CD4-positive, alpha-beta T cell (primary cell): ENCODE measurements around the gene SLC44A5. TPM values are rescaled to one million over a fixed set of nuclear protein-coding genes. Genes with fewer than 3 reads are reported as not detected.

Source experiments
- ATAC-seq: fragments of 200-7000 bp; cut with Tn5 transposase; one replicate; pipeline ENCODE4 v1.10.0; 2022; ENCODE audit warnings: mild to moderate bottlenecking; ENCODE audit not compliant: poor library complexity
- CTCF ChIA-PET: fragments of 350-600 bp; sonication (Branson Sonifier 250); formaldehyde crosslinking; loops from one replicate; lab custom pipeline; 2021; ENCODE audit warnings: antibody characterized with exemption, inconsistent platforms; lab: Charles Lee
- POLR2A ChIA-PET: fragments of 350-600 bp; sonication (Branson Sonifier 250); formaldehyde crosslinking; loops from one replicate; lab custom pipeline; 2021; ENCODE audit warnings: antibody characterized with exemption, inconsistent platforms; lab: Charles Lee
- DNase-seq, 14 experiments: peaks; one replicate each; pipeline ENCODE4 v3.0.0-alpha.2; 2013 to 2020; ENCODE audit warnings: mixed read lengths in 2 of 14
- H3K27ac ChIP-seq, 2 donors: one replicate each; pipeline versions ENCODE4 v1.5.1 to v1.7.0; 2013; ENCODE audit warnings: low read length in 2 of 2, low read depth in 1 of 2, mild to moderate bottlenecking in 1 of 2
- H3K27me3 ChIP-seq, 2 experiments: 1 replicate in 1 of 2; 2 replicates in 1 of 2; pipeline versions ENCODE4 v1.6.1 to v1.7.0; 2013; ENCODE audit warnings: low read length in 2 of 2, control low read depth in 1 of 2, mild to moderate bottlenecking in 1 of 2, moderate library complexity in 1 of 2; ENCODE audit not compliant: insufficient read depth in 2 of 2, control insufficient read depth in 1 of 2
- H3K36me3 ChIP-seq: one replicate; pipeline ENCODE4 v1.6.1; 2013; ENCODE audit warnings: low read length, control low read depth; ENCODE audit not compliant: insufficient read depth
- H3K4me1 ChIP-seq: one replicate; pipeline ENCODE4 v1.6.1; 2013; ENCODE audit warnings: low read length, control low read depth; ENCODE audit not compliant: insufficient read depth
- H3K4me3 ChIP-seq: one replicate; pipeline ENCODE4 v1.5.1; 2013; ENCODE audit warnings: mild to moderate bottlenecking, low read length, moderate library complexity
- H3K9me3 ChIP-seq, 2 experiments: 1 replicate in 1 of 2; 2 replicates in 1 of 2; pipeline versions ENCODE4 v1.6.1 to v1.7.0; 2013; ENCODE audit warnings: low read length in 2 of 2, mild to moderate bottlenecking in 2 of 2, control low read depth in 1 of 2, moderate library complexity in 1 of 2; ENCODE audit not compliant: control insufficient read depth in 1 of 2, insufficient read depth in 1 of 2
- H3K27ac Mint-ChIP-seq: one replicate; pipeline ENCODE4 v1.8.0; 2020; ENCODE audit warnings: mixed read lengths
- H3K27me3 Mint-ChIP-seq: one replicate; pipeline ENCODE4 v1.8.0; 2021; ENCODE audit warnings: mixed read lengths
- H3K36me3 Mint-ChIP-seq: one replicate; pipeline ENCODE4 v1.8.0; 2021; ENCODE audit warnings: low read depth, mixed read lengths
- H3K4me1 Mint-ChIP-seq: one replicate; pipeline ENCODE4 v1.8.0; 2021; ENCODE audit warnings: low read depth, mixed read lengths
- H3K4me3 Mint-ChIP-seq: one replicate; pipeline ENCODE4 v1.8.0; 2020; ENCODE audit warnings: mild to moderate bottlenecking, mixed read lengths
- H3K9me3 Mint-ChIP-seq: one replicate; pipeline ENCODE4 v1.8.0; 2020; ENCODE audit warnings: mixed read lengths
- CTCF ChIP-seq: fragments of 200-600 bp; IDR thresholded peaks from one replicate; pipeline ENCODE4 v1.8.0; 2022; ENCODE audit warnings: antibody characterized with exemption, mild to moderate bottlenecking
- intact Hi-C, 2 experiments: fragments of 100-400 bp; cut with DNase I in 1 of 2; cut with micrococcal nuclease in 1 of 2; formaldehyde crosslinking; loops; one replicate each; pipeline versions ENCODE4 v1.15.1 to v1.9.0; 2023 to 2025; cut with DNase I, micrococcal nuclease
- total RNA-seq, 174 experiments: library from RNA in 2 of 174; stranded (reverse) in 2 of 174; gene quantifications; one replicate each; pipeline ENCODE4 v1.2.3 and lab custom pipeline; 2021 to 2026

The SLC44A5 gene
- total RNA-seq, 2 experiments from 2014 or later, result not detected

GRCh38 chr1:75330624-75331023, 280.3 kb downstream of the SLC44A5 start:
- Mint-ChIP-seq H3K4me3 (no peak overlapping the region), H3K27ac (no peak overlapping the region), H3K9me3 (no peaks in the 10 kb centered on the region), H3K27me3 (no peaks in the 10 kb centered on the region), H3K36me3 (no peaks in the 10 kb centered on the region), H3K4me1 (no peaks in the 10 kb centered on the region)
- ChIA-PET CTCF (no interaction called here), POLR2A (no interaction called here)
- H3K9me3 ChIP-seq, result peaks cover 0 to 3% of the 10 kb centered on the region in 2 experiments
- DNase-seq (no peak), ATAC-seq (no peak)
- intact Hi-C loops, result no loop called here
- H3K27me3 ChIP-seq, result no peaks in the 10 kb centered on the region
- TF ChIP-seq CTCF, result no peak
- H3K36me3 ChIP-seq, result no peaks in the 10 kb centered on the region
- no peak overlapping the region for H3K27ac ChIP-seq
- H3K4me1 ChIP-seq, result no peaks in the 10 kb centered on the region
- H3K4me3 ChIP-seq, result no peak overlapping the region

GRCh38 chr1:75328691-75329090, 282.2 kb downstream of the SLC44A5 start:
- ChIA-PET POLR2A (no interaction called here), CTCF (no interaction called here)
- TF ChIP-seq CTCF, result no peak
- ATAC-seq (no peak), DNase-seq (no peak)
- peaks cover 7% of the 10 kb centered on the region for H3K9me3 Mint-ChIP-seq
- H3K4me3 ChIP-seq, result no peak overlapping the region
- H3K27me3 ChIP-seq, result no peaks in the 10 kb centered on the region
- no peak overlapping the region for H3K27ac Mint-ChIP-seq
- no peaks in the 10 kb centered on the region for H3K4me1 Mint-ChIP-seq
- no peaks in the 10 kb centered on the region for H3K36me3 Mint-ChIP-seq
- intact Hi-C loops, result no loop called here
- no peaks in the 10 kb centered on the region for H3K36me3 ChIP-seq
- H3K9me3 ChIP-seq, result peaks cover 0 to 3% of the 10 kb centered on the region in 2 experiments
- no peaks in the 10 kb centered on the region for H3K27me3 Mint-ChIP-seq
- H3K27ac ChIP-seq, result no peak overlapping the region
- no peak overlapping the region for H3K4me3 Mint-ChIP-seq
- no peaks in the 10 kb centered on the region for H3K4me1 ChIP-seq

GRCh38 chr1:75327395-75327794, 283.5 kb downstream of the SLC44A5 start:
- Mint-ChIP-seq H3K27ac (no peak overlapping the region), H3K4me1 (no peaks in the 10 kb centered on the region), H3K27me3 (no peaks in the 10 kb centered on the region), H3K36me3 (no peaks in the 10 kb centered on the region), H3K4me3 (no peak overlapping the region), H3K9me3 (peaks cover 9% of the 10 kb centered on the region)
- Histone ChIP-seq H3K36me3 (no peaks in the 10 kb centered on the region), H3K9me3 (peaks cover 0 to 3% of the 10 kb centered on the region in 2 experiments), H3K4me1 (no peaks in the 10 kb centered on the region), H3K27ac (no peak overlapping the region), H3K27me3 (no peaks in the 10 kb centered on the region), H3K4me3 (no peak overlapping the region)
- ChIA-PET CTCF (no interaction called here), POLR2A (no interaction called here)
- no peak for TF ChIP-seq CTCF
- ATAC-seq (no peak), DNase-seq (no peak)
- intact Hi-C loops, result no loop called here
